C4-2B (cell line): ENCODE results near the gene PLCL2.

Experiments used
- ZFX ChIP-seq: fragments of 450-650 bp; IDR thresholded peaks from 2 replicates; pipeline ENCODE4 v1.6.1; 2017
- TF ChIP-seq, protein P1 (sequence below): fragments of 450-650 bp; conservative IDR thresholded peaks from 2 replicates; pipeline ENCODE4 v1.5.1; 2017; ENCODE audit warnings: mild to moderate bottlenecking

DNA sequence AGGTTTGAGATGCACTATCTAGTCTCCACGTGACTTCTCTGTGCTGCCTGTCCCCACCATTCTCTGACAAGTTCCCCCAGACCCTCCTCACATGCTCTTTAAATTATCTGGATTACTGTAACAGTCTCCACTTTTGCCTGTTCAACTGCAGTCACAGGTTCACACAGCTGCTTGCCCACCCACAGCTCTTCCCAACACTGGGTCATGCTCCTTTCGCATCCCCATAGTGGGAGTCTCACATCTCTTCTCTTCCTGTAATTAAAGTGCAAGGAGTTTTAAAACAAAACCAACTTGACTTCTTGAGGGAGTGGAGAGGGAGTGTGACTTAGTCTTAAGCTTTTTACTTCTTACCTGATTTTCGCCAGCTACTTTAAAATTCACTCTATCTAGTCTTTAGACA is 178.8 kb downstream of the PLCL2 start:
- TF ChIP-seq, protein P1, sequence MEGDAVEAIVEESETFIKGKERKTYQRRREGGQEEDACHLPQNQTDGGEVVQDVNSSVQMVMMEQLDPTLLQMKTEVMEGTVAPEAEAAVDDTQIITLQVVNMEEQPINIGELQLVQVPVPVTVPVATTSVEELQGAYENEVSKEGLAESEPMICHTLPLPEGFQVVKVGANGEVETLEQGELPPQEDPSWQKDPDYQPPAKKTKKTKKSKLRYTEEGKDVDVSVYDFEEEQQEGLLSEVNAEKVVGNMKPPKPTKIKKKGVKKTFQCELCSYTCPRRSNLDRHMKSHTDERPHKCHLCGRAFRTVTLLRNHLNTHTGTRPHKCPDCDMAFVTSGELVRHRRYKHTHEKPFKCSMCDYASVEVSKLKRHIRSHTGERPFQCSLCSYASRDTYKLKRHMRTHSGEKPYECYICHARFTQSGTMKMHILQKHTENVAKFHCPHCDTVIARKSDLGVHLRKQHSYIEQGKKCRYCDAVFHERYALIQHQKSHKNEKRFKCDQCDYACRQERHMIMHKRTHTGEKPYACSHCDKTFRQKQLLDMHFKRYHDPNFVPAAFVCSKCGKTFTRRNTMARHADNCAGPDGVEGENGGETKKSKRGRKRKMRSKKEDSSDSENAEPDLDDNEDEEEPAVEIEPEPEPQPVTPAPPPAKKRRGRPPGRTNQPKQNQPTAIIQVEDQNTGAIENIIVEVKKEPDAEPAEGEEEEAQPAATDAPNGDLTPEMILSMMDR, result no peak
- no peak for TF ChIP-seq ZFX
